ENCODE data around the gene PITX1.

DNA sequence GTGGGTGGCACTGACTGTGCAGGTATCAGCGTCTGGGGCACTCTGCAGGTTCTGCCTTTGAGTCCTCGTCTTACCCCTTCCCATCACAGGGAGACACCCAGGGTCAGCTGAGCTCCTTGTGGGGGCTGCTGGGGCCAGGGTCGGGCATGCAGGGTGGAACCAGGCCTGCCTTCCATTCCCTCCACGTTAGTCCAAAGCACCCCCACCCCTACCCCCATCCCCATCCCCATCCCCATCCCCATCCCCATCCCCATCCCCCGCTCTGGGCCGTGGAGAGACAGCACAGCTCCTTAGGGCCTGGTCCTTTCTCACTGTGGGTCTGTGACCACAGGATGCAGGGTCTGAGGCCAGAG is 1.6 kb upstream of the PITX1 start:
- TF ChIP-seq, protein P1, sequence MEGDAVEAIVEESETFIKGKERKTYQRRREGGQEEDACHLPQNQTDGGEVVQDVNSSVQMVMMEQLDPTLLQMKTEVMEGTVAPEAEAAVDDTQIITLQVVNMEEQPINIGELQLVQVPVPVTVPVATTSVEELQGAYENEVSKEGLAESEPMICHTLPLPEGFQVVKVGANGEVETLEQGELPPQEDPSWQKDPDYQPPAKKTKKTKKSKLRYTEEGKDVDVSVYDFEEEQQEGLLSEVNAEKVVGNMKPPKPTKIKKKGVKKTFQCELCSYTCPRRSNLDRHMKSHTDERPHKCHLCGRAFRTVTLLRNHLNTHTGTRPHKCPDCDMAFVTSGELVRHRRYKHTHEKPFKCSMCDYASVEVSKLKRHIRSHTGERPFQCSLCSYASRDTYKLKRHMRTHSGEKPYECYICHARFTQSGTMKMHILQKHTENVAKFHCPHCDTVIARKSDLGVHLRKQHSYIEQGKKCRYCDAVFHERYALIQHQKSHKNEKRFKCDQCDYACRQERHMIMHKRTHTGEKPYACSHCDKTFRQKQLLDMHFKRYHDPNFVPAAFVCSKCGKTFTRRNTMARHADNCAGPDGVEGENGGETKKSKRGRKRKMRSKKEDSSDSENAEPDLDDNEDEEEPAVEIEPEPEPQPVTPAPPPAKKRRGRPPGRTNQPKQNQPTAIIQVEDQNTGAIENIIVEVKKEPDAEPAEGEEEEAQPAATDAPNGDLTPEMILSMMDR (IDR thresholded peaks at IDR 0.05), result no peak
- TF ChIP-seq EZH2 (IDR thresholded peaks at IDR 0.05; ENCODE audit: borderline replicate concordance, insufficient read depth, low read depth, low read length, poor library complexity, severe bottlenecking), result no peak
